NCI-H2107 treated with DMSO at 0.1 percent for 48 hours (cell line): ENCODE data around the gene EBNA1BP2.
A peak's percentile ranks its signal among the peaks of the same experiment; 100 is the strongest.
"Not testable (repeated sequence)": the region's sequence is repeated elsewhere in the genome, so short reads cannot be mapped to it uniquely, and the experiment has no call there.

Experiments
- DNase-seq: peaks from one replicate; lab custom pipeline; 2025; ENCODE audit not compliant: unreplicated experiment; lab: John Stamatoyannopoulos, UW

EBNA1BP2 gene

GRCh38 chr1:43174873-43175272 lies 2.8 kb upstream of the EBNA1BP2 start:
- DNase-seq = no peak

DNA sequence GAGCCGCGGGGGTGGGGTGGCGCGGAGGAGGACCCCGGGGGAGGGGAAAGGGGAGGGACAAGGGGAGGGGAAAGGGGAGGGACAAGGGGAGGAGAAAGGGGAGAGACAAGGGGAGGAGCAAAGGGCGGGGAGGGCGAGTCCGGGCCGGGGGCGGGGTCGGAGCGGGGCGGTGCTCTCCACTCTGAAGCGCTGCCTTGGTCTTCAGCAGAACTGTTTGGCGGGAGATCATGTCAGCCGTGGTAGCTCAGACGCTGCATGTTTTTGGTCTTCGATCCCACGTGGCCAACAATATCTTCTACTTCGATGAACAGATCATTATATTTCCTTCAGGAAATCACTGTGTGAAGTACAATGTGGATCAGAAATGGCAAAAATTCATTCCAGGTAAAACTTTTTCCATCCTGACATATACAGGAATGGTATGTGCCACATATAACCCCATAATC lies 460 bp upstream of the EBNA1BP2 start:
- peak; percentile 84 for DNase-seq

DNA sequence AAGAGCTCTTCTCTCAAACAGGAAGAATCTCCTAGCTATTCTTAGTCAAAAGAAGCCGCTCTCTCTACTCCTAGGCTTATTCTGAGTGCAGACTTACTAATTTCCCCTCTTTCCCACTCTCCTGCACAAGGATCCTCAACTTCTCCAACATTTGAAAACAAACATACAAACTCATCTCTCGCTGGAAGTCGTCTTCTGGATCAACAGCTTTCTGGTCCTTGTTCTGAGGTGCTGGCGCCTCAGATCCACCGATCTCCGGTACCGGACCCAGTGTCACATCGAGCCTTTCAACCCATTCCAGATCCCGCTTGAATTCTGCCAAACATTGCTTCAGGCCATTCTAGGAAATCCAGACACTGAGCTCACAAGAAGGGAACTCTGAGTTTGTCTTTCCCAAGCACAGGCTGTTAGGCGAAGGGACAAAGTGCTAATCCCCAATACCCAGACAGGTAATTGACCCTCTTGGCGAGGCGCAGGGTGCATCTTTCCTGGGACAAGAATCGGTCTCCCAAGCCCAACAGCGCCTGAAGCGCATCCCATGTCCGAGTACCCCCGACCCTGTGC lies 696 bp downstream of the EBNA1BP2 start:
- no peak for DNase-seq

GRCh38 chr1:43165765-43166164 lies 6.3 kb downstream of the EBNA1BP2 start:
- no peak for DNase-seq

DNA sequence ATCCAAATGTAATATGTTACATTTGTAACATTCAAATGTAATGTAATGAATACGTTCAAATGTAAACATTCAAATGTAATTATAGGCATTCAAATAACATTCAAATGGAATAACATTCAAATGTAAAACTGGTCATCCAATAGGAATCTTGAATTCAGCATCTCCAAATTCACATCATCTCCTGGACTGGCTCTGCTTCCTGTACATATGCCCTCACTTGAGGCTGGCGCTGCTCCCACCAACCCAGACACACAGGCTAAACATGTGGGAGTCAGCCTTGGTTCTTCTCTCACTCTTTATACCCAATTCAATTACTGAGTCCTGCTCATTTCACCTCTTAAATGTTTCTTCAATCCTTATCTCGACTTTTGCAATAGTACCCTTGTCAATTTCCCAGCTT lies 6.9 kb downstream of the EBNA1BP2 start:
- DNase-seq = no peak

- no peak for DNase-seq
Observed at GRCh38 chr1:43156026-43156425, 16.1 kb downstream of the EBNA1BP2 start.

DNA sequence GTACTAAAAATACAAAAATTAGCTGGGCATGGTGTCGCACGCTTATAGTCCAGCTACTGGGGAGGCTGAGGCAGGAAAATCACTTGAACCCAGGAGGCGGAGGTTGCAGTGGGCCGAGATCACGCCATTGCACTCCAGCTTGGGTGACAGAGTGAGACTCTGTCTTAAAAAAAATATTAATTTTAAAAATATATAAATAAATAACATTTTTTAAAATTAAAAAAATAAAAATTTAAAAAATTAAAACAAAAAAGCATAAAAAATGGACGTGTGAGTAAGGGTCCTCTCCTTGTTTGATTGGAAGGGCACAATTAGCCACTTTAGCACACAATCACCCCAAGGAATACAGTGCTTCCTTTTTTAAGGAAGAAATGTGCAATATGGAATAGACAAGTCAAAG lies 18.6 kb downstream of the EBNA1BP2 start:
- no peak for DNase-seq

GRCh38 chr1:43152866-43153265 lies 19.2 kb downstream of the EBNA1BP2 start:
- DNase-seq = no peak

DNA sequence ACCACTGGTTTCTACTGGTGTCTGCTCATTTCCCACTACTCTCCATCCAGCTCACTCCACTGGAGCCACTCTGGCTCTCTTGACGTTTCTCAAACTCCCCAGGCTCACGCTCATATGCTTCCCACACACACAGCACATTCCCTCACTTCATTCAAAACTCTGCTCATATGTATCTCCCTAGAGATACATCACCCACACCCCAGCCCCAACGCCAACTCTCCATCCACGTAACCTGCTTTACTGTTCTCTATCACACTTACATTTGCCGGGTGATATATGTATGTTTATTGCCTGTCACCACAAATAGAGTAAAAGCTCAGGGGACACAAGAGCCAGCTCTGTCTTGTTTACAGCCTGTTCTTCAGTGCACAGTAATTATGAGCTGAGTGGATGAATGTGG lies 22.2 kb downstream of the EBNA1BP2 start:
- peak; percentile 5 for DNase-seq

GRCh38 chr1:43147625-43148327 lies 24.3 kb downstream of the EBNA1BP2 start:
- peak; percentile 91 for DNase-seq

GRCh38 chr1:43144237-43144636 lies 27.9 kb downstream of the EBNA1BP2 start:
- no peak for DNase-seq

DNA sequence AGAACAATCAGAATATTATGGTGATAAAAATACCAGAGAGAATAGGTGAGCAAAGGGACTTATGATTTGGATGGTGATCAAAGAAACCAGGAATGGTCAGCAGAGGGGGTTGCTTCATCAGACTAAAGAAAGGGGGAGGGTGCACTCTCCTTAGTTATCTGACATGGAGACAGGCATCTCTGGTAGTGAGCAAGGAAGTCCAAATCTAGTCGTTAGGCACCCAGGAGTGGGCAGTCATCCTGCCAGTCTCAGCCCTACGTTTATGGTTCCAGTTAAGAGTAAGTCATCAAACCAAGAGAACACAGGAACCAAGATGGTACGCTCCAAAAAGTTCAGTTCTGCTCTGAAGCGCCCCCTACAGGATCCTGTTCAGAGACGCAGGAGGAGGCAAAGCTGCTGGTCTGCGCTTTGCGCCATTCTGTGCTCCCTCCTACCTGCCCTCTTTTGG lies 28.6 kb downstream of the EBNA1BP2 start:
- no peak for DNase-seq

DNA sequence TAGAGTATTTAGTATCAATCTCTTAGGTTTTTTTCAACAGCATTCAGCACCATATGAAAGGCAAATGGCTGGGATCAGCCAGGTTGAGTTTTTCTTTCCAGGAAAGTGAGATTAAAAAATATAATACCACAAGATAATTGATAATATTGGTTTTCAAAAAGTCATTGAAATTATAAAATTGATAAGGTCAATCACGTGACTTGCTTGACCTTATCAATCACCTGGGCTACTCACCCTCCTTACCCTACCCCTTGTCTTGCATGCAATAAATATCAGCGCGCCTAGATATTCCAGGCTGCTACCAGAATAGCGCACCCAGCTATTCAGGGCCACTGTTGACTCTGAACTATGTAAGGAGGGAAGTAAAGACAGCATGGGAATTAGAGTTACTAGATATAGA lies 31.5 kb downstream of the EBNA1BP2 start:
- DNase-seq = no peak

DNA sequence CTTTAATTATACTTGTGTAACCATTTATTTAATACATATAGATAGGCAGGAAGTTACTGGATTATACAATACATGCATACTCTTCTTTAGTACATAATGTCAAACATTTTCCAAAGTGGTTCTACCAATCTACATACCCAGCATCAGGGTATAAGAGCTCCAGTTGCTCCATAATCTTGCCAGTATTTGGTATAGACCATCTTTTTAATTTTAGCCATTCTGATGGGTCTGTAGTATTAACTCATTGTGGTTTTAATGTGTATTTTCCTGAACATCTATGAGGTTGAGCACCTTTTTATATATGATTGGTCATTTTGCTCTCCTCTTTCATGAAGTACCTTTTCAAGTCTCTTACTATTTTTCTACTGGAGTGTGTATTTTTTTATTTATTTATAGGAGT lies 32.1 kb downstream of the EBNA1BP2 start:
- no peak for DNase-seq

DNA sequence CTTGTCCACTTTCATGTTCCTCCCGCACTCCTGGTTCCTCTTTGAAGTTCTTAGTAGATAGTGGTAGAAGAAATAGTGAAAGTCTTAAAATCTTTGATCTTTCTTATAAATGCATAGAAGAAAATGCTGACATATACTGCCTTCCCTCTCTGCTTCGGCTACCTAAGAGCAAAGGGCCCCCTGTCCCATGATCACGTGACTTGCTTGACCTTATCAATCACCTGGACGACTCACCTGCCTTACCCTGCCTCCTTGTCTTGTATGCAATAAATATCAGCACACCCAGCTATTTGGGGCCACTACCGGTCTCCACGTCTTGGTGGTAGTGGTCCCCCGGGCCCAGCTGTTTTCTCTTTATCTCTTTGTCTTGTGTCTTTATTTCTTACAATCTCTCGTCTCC lies 32.8 kb downstream of the EBNA1BP2 start:
- not testable (repeated sequence) for DNase-seq

GRCh38 chr1:43137445-43138052 lies 34.5 kb downstream of the EBNA1BP2 start:
- DNase-seq = no peak

GRCh38 chr1:43135857-43136781 lies 36.0 kb downstream of the EBNA1BP2 start:
- DNase-seq = no peak

GRCh38 chr1:43134640-43135039 lies 37.5 kb downstream of the EBNA1BP2 start:
- no peak for DNase-seq

- no peak for DNase-seq
Observed at GRCh38 chr1:43134068-43134467, 38.0 kb downstream of the EBNA1BP2 start.

DNA sequence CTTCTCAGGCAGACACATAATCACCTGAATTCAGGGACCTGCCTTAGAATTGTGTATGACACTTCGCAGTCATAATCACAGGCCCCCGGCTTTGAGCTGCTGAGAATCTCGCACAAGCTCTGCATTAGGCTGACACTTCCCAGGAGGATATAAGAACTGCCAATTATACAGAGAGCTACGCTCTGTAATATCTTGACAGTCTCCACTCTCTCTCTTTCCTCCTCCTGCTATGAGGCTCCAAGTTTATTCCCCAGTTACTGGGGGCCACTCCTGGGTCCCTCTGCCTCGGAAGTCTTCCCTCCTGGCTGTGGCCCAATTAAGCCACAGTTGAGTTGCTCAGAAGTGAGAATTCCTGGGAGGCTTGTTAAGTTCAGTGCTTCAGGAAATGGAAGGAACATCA lies 42.7 kb downstream of the EBNA1BP2 start:
- DNase-seq = no peak

GRCh38 chr1:43128816-43129215 lies 43.3 kb downstream of the EBNA1BP2 start:
- no peak for DNase-seq
